Activated T-helper 1 cell treated with Interleukin-2 at 50 U/mL for 16 hours (primary cell): Measurements from ENCODE around the gene PGM2L1.
"Not testable (repeated sequence)": the region's sequence is repeated elsewhere in the genome, so short reads cannot be mapped to it uniquely, and the experiment has no call there.

ENCODE experiments used
- DNase-seq: peaks from one replicate; pipeline ENCODE4 v3.0.0-alpha.2; 2020; ENCODE audit warnings: low read depth

Gene PGM2L1

GRCh38 chr11:74398244-74399159, at the start of gene PGM2L1:
TSS of gene PGM2L1 (minus strand) at chr11:74398433. CDS start at chr11:74398161, 272 bp downstream.
- peak; percentile 87 for DNase-seq

GRCh38 chr11:74447720-74448119, 49.5 kb upstream of the PGM2L1 start:
- no peak for DNase-seq

GRCh38 chr11:74446532-74446938, 48.3 kb upstream of the PGM2L1 start:
- no peak for DNase-seq

GRCh38 chr11:74444173-74444826, 46.1 kb upstream of the PGM2L1 start:
- DNase-seq, result no peak

GRCh38 chr11:74443071-74443864, 45.0 kb upstream of the PGM2L1 start:
- DNase-seq, result no peak

GRCh38 chr11:74442636-74443035, 44.4 kb upstream of the PGM2L1 start:
- DNase-seq, result no peak

GRCh38 chr11:74438681-74439080, 40.4 kb upstream of the PGM2L1 start:
- no peak for DNase-seq

GRCh38 chr11:74437441-74438042, 39.3 kb upstream of the PGM2L1 start:
- DNase-seq, result no peak

- DNase-seq, result no peak
Observed at GRCh38 chr11:74434528-74434927, 36.3 kb upstream of the PGM2L1 start.

GRCh38 chr11:74429205-74429604, 31.0 kb upstream of the PGM2L1 start:
- DNase-seq, result no peak

GRCh38 chr11:74427384-74427886, 29.2 kb upstream of the PGM2L1 start:
- DNase-seq, result no peak

GRCh38 chr11:74425100-74425499, 26.9 kb upstream of the PGM2L1 start:
- no peak for DNase-seq

- DNase-seq, result no peak
Observed at GRCh38 chr11:74418509-74418895, 20.3 kb upstream of the PGM2L1 start.

GRCh38 chr11:74417860-74418508, 19.8 kb upstream of the PGM2L1 start:
- no peak for DNase-seq

GRCh38 chr11:74417379-74417804, 19.2 kb upstream of the PGM2L1 start:
- no peak for DNase-seq

GRCh38 chr11:74416974-74417373, 18.7 kb upstream of the PGM2L1 start:
- not testable (repeated sequence) for DNase-seq

- no peak for DNase-seq
Observed at GRCh38 chr11:74412733-74413359, 14.6 kb upstream of the PGM2L1 start.

- no peak for DNase-seq
Observed at GRCh38 chr11:74412321-74412720, 14.1 kb upstream of the PGM2L1 start.

- DNase-seq, result no peak
Observed at GRCh38 chr11:74409633-74410032, 11.4 kb upstream of the PGM2L1 start.

GRCh38 chr11:74403607-74404321, 5.5 kb upstream of the PGM2L1 start:
- no peak for DNase-seq
